Neural progenitor cell (in vitro differentiated cells): Measurements from ENCODE around the gene CSTF2. TPM values are rescaled to one million over a fixed set of nuclear protein-coding genes. Genes with fewer than 3 reads are reported as not detected.

Experiments used
- DNase-seq: peaks from one replicate; pipeline ENCODE4 v3.0.0-alpha.2; 2016; ENCODE audit warnings: low spot score
- H2AFZ ChIP-seq: fragments of 200-600 bp; sonication (generic); replicated peaks from 2 replicates; pipeline ENCODE4 v1.6.1; 2016; ENCODE audit warnings: antibody characterized with exemption
- H3F3A ChIP-seq: fragments of 200-600 bp; sonication (generic); 2 replicates; pipeline ENCODE4 v1.6.1; 2016; ENCODE audit warnings: antibody characterized with exemption, low read depth
- H3K27ac ChIP-seq: fragments of 200-600 bp; sonication (generic); 2 replicates; pipeline ENCODE4 v1.5.1; 2016; ENCODE audit warnings: mild to moderate bottlenecking
- H3K27me3 ChIP-seq: fragments of 200-600 bp; sonication (generic); 2 replicates; pipeline ENCODE4 v1.6.1; 2016; ENCODE audit warnings: mild to moderate bottlenecking, moderate library complexity
- H3K36me3 ChIP-seq: fragments of 200-600 bp; sonication (generic); 2 replicates; pipeline ENCODE4 v1.5.1; 2016
- H3K4me1 ChIP-seq: fragments of 200-600 bp; sonication (generic); 2 replicates; pipeline ENCODE4 v1.6.1; 2016; ENCODE audit warnings: mixed run types
- H3K4me2 ChIP-seq: fragments of 200-600 bp; sonication (generic); 2 replicates; pipeline ENCODE4 v1.6.1; 2016
- H3K4me3 ChIP-seq: fragments of 200-600 bp; sonication (generic); 2 replicates; pipeline ENCODE4 v1.5.1; 2016
- H3K79me2 ChIP-seq: fragments of 200-600 bp; sonication (generic); 2 replicates; pipeline ENCODE4 v1.6.1; 2016; ENCODE audit warnings: low read depth
- H3K9ac ChIP-seq: fragments of 200-600 bp; sonication (generic); 2 replicates; pipeline ENCODE4 v1.6.1; 2016
- H3K9me3 ChIP-seq: fragments of 200-600 bp; sonication (generic); 2 replicates; pipeline ENCODE4 v1.5.1; 2016; ENCODE audit warnings: low read depth
- H4K20me1 ChIP-seq: fragments of 200-600 bp; sonication (generic); 2 replicates; pipeline ENCODE4 v1.6.1; 2016; ENCODE audit warnings: low read depth
- H3K27ac Mint-ChIP-seq: 3 replicates; pipeline ENCODE4 v1.8.0; 2021; ENCODE audit warnings: mixed read lengths
- H3K27me3 Mint-ChIP-seq: 2 replicates; pipeline ENCODE4 v1.8.0; 2022; ENCODE audit warnings: low read depth, mild to moderate bottlenecking, inconsistent platforms, moderate library complexity, mixed read lengths; ENCODE audit not compliant: insufficient read depth
- H3K36me3 Mint-ChIP-seq: 3 replicates; pipeline ENCODE4 v1.8.0; 2021; ENCODE audit warnings: mixed read lengths
- H3K4me1 Mint-ChIP-seq: 3 replicates; pipeline ENCODE4 v1.8.0; 2021; ENCODE audit warnings: mixed read lengths
- H3K4me3 Mint-ChIP-seq: 3 replicates; pipeline ENCODE4 v1.8.0; 2021; ENCODE audit warnings: mild to moderate bottlenecking, moderate library complexity, mixed read lengths
- H3K9me3 Mint-ChIP-seq: 3 replicates; pipeline ENCODE4 v1.8.0; 2020; ENCODE audit warnings: mixed read lengths
- EZH2 ChIP-seq: fragments of 200-600 bp; sonication (generic); IDR thresholded peaks from 2 replicates; pipeline ENCODE4 v1.6.1; 2017; ENCODE audit warnings: antibody characterized with exemption, mild to moderate bottlenecking, moderate library complexity
- EZH2phosphoT487 ChIP-seq: fragments of 200-600 bp; sonication (generic); IDR thresholded peaks from 2 replicates; pipeline ENCODE4 v1.6.1; 2017; ENCODE audit warnings: antibody characterized with exemption
- small RNA-seq: library from RNA; depleted of rRNA; stranded (forward); fragments of <200 nt; gene quantifications from one replicate; pipeline ENCODE3, GENCODE V24; 2015
- total RNA-seq: library from RNA; depleted of rRNA; stranded (reverse); fragments of >200 nt; gene quantifications from 2 replicates; pipeline ENCODE4 v1.2.3, GENCODE V29; 2015; ENCODE audit warnings: low replicate concordance
- TF ChIP-seq, protein P1 (sequence below): fragments of 200-600 bp; sonication (generic); IDR thresholded peaks from 2 replicates; pipeline ENCODE4 v1.5.1; 2017; ENCODE audit warnings: antibody characterized with exemption, mild to moderate bottlenecking

CSTF2 gene
- total RNA-seq, 1 donor from 2014 or later = 19.8 TPM

DNA sequence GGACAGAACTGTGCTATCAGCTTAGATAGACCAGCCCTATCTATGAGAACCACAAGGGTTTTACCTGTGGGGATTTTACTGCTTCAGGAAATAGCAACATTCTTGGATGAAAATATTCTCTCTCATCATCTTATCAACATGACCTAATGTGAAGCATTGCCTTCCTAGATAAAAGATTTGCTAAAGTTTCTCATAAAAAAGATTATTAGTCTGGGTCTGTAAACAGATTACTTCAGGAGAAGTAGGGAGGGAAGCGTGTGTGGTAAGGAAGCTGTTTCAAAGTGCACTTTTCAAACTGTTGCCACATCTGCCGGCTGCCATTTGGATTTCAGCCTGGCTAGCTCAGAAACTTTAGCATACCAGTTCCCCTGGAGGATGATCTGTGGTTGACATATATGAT is 54.1 kb downstream of the CSTF2 start, which contains the start of gene NOX1:
TSS of gene NOX1 (minus strand) at position 35 of the 400 bp plus-strand sequence. CDS start 220 bp downstream, outside the sequence.
- Histone ChIP-seq H3K4me3 (no peak within 1 kb of the TSS), H3K9ac (no peak within 1 kb of the TSS), H3K4me1 (no peaks in the 10 kb centered on the region), H3K4me2 (no peak within 1 kb of the TSS), H3K36me3 (no peaks in the 10 kb centered on the region), H3K9me3 (no peaks in the 10 kb centered on the region), H3K27me3 (no peaks in the 10 kb centered on the region), H2AFZ (no peak within 1 kb of the TSS), H3K27ac (no peak within 1 kb of the TSS), H3F3A (no peaks in the 10 kb centered on the region), H3K79me2 (no peaks in the 10 kb centered on the region), H4K20me1 (no peaks in the 10 kb centered on the region)
- H3K36me3 Mint-ChIP-seq = no peaks in the 10 kb centered on the region
- H3K27ac Mint-ChIP-seq = no peak within 1 kb of the TSS
- no peak for DNase-seq
- H3K27me3 Mint-ChIP-seq = no peaks in the 10 kb centered on the region
- H3K4me1 Mint-ChIP-seq = no peaks in the 10 kb centered on the region
- H3K4me3 Mint-ChIP-seq = no peak within 1 kb of the TSS
- no peak for TF ChIP-seq EZH2
- no peak for TF ChIP-seq EZH2phosphoT487
- TF ChIP-seq, protein P1, sequence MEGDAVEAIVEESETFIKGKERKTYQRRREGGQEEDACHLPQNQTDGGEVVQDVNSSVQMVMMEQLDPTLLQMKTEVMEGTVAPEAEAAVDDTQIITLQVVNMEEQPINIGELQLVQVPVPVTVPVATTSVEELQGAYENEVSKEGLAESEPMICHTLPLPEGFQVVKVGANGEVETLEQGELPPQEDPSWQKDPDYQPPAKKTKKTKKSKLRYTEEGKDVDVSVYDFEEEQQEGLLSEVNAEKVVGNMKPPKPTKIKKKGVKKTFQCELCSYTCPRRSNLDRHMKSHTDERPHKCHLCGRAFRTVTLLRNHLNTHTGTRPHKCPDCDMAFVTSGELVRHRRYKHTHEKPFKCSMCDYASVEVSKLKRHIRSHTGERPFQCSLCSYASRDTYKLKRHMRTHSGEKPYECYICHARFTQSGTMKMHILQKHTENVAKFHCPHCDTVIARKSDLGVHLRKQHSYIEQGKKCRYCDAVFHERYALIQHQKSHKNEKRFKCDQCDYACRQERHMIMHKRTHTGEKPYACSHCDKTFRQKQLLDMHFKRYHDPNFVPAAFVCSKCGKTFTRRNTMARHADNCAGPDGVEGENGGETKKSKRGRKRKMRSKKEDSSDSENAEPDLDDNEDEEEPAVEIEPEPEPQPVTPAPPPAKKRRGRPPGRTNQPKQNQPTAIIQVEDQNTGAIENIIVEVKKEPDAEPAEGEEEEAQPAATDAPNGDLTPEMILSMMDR = no peak
- no peaks in the 10 kb centered on the region for H3K9me3 Mint-ChIP-seq

DNA sequence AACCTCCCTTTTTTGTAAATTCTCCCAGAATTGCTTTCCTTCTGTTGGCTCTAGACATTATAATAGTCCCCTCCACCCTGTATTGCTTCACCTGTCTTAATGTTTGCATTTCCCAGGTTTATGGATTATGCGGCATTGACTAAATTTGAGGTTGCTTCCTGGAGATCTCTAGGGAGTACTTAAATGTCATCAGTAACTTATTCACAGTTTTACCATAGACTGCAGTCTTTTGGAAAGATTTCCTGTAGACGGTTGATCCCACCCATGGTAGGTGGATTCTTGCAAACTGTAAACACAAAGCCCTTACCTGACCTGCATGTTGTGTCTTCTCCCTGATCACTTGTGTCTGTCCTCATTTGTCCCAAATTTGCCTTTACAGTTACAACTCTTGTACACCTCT is 60.2 kb downstream of the CSTF2 start:
- Histone ChIP-seq H3F3A (no peaks in the 10 kb centered on the region), H3K36me3 (no peaks in the 10 kb centered on the region), H3K79me2 (no peaks in the 10 kb centered on the region), H3K4me1 (no peaks in the 10 kb centered on the region), H3K27ac (no peak overlapping the region), H4K20me1 (no peaks in the 10 kb centered on the region), H3K27me3 (no peaks in the 10 kb centered on the region), H2AFZ (no peak overlapping the region), H3K4me3 (no peak overlapping the region), H3K9me3 (no peaks in the 10 kb centered on the region), H3K9ac (no peak overlapping the region), H3K4me2 (no peak overlapping the region)
- Mint-ChIP-seq H3K9me3 (peaks cover 2% of the 10 kb centered on the region), H3K27me3 (peaks cover 4% of the 10 kb centered on the region), H3K27ac (no peak overlapping the region), H3K36me3 (no peaks in the 10 kb centered on the region), H3K4me1 (no peaks in the 10 kb centered on the region), H3K4me3 (no peak overlapping the region)
- DNase-seq = no peak
- TF ChIP-seq, protein P1 = no peak
- TF ChIP-seq EZH2 = no peak
- no peak for TF ChIP-seq EZH2phosphoT487

- Histone ChIP-seq H3K4me2 (no peak overlapping the region), H3K79me2 (no peaks in the 10 kb centered on the region), H3K4me1 (no peaks in the 10 kb centered on the region), H3K4me3 (no peak overlapping the region), H3K9ac (no peak overlapping the region), H2AFZ (no peak overlapping the region), H3F3A (no peaks in the 10 kb centered on the region), H4K20me1 (no peaks in the 10 kb centered on the region), H3K36me3 (no peaks in the 10 kb centered on the region), H3K27me3 (no peaks in the 10 kb centered on the region), H3K27ac (no peak overlapping the region), H3K9me3 (no peaks in the 10 kb centered on the region)
- DNase-seq = no peak
- Mint-ChIP-seq H3K4me1 (no peaks in the 10 kb centered on the region), H3K9me3 (peaks cover 6% of the 10 kb centered on the region), H3K4me3 (no peak overlapping the region), H3K27me3 (peaks cover 4% of the 10 kb centered on the region), H3K27ac (no peak overlapping the region), H3K36me3 (no peaks in the 10 kb centered on the region)
- TF ChIP-seq, protein P1 = no peak
Observed at GRCh38 chrX:100883654-100884053, 63.5 kb downstream of the CSTF2 start.

Small RNA genes lying within 50 kb of the gene (small RNA-seq; reads per million reads assigned to genes)
- 0.07 reads per million for gene RF00411

Other genes starting within 250 kb of the CSTF2 start
- gene TNMD, start 235.5 kb upstream of the CSTF2 start, total RNA-seq = not detected in 2 replicates
- 138 and 205 TPM in 2 replicates for gene TSPAN6, start 183.6 kb upstream of the CSTF2 start, total RNA-seq
- 0.11 TPM in 1 of 2 replicates, not detected in the other for gene SRPX2, start 176.2 kb upstream of the CSTF2 start, total RNA-seq
- 0.22 and 0.39 TPM in 2 replicates for gene SYTL4, start 88.3 kb upstream of the CSTF2 start, total RNA-seq
- gene NOX1, start 54.0 kb downstream of the CSTF2 start, total RNA-seq = not detected in 2 replicates
- gene XKRX, start 108.5 kb downstream of the CSTF2 start, total RNA-seq = 1.4 and 1.5 TPM in 2 replicates
- gene ARL13A, start 149.3 kb downstream of the CSTF2 start, total RNA-seq = 0.36 TPM in 1 of 2 replicates, not detected in the other
- gene TRMT2B, start 231.7 kb downstream of the CSTF2 start, total RNA-seq = 11.3 and 11.5 TPM in 2 replicates